HG03103 (cell line): ENCODE measurements around the gene CAB39L.
"Not testable (repeated sequence)": the region's sequence is repeated elsewhere in the genome, so short reads cannot be mapped to it uniquely, and the experiment has no call there.

Experiments
- ATAC-seq: cut with Tn5 transposase; IDR thresholded peaks from one replicate; pipeline ENCODE4 v1.9.1; 2021; ENCODE audit warnings: low read depth; ENCODE audit not compliant: unreplicated experiment

The CAB39L gene

DNA sequence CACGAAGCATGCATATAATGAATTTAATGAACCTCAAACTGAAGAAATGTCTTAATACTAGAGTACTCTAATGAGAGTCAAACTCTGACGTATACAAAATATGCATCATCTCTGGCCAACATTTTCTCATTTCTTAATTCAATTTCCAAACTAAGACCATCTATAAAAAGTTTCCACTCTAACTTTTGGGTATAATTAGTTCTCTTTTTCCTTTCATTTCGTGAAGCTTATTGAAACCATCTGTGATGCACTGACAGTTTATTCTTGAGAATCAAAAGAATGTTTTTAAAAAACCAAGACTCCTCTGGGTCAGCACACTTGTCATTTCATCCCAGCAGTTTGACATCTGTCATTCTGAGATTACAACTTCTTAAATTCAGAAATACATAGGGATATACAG, 90.0 kb downstream of the CAB39L start:
- no peak for ATAC-seq

DNA sequence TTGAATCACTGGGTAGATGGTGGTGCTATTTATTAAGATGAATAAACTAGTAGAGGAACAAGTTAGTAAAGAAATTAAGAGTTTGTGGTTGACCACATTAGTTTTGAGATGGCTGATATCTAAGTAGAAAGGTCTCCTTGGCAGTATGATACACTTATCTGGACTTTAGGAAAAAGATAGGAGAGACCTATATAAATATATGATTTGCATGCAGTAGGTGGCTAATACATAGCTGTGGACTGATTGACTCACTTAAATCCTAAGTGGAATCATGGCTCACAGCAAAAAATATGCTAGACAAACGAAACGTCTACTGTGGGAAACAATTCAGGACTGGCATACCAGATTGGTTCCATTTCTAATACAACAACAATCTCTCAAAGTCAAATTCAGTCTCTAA, 92.0 kb downstream of the CAB39L start:
- ATAC-seq: no peak

DNA sequence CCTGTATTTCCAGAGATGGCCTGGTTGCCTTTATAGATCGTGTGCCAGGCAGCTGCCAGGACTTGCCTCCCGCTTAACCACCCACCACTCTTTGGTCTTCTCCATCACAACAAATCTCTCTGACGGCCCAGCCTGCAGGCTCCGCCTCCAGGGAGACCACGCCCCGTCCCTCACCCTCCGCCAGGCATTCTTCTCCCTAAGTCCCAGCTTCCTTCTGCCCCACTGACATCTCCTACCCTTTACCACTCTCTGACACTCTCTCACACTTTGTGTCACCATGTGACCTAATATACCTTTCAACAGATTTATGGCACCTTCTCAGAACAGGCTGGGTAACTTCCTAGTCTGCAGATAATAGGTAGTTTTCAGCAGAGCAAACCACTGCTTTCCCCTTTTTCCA, 95.1 kb downstream of the CAB39L start:
- no peak for ATAC-seq

DNA sequence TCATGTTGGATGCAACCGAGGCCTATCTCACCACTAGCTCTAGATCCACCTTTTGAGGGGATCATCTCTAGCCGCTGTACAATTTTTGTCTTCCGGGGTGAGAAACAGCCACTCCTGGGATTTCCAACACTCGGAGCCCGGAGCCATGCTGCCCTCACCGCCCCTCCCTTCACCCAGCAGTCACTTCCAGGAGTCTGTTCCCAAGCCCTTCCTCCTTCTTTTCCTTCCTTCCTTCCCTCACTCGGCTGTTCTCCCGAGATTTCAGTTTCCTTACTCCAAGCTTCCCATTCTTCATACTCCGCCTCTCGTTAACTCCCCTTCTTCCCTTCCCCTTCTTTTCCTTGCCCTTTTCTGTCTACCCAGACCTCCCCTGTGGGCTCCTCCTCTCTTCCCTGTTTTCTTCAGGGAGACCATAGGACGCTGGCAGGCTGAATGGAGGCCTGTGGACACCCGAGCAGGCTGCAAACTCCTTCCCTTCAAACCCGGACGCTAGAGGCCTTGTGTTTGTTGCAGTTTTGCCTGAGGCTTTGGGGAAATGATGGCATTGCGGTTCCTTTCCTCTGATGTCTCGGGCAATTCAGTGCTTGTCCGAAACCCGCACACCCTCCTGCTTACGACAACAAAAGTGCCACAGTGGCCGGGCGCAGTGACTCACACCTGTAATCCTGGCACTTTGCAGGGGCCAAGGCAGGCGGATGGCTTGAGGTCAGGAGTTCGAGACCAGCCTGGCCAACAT, 96.0 kb downstream of the CAB39L start:
- ATAC-seq: no peak

DNA sequence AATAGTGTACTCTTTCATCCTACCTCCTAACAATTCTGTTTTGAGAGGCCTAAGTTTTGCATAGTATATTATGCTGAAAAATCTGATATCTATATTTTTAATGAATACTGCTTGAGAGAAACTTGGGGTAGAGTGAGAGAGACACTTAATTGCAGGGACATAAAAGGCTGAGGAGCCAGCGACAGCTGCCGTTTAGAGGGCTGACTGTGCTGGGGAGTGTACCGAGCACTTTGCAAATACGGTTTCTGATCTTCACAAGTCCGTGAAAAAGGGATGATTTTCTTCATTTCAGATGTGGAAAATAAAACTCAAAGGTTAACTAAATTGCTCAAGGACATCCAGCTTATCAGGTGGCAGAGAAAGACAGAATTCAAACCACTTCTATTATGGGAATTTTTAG, 97.4 kb downstream of the CAB39L start:
- ATAC-seq: no peak

DNA sequence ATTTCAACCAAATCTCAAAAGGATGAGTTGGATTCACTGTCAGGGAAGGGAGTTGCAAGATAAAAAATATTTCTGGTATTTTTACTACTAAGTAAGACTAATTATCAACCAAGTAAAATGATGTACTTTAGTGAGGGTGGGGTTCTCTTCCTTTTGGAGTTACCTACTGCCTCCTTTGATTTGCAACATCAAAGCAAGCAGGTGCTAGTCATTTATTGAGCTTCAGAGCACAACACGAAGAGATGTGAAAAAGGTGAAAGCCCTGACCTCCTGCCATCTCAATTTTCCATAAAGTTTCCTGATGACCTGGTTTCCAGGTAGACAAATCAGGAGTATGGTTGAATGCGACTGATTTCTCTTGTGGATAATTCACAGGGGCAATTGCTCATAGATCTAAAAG, 100.1 kb downstream of the CAB39L start:
- no peak for ATAC-seq

DNA sequence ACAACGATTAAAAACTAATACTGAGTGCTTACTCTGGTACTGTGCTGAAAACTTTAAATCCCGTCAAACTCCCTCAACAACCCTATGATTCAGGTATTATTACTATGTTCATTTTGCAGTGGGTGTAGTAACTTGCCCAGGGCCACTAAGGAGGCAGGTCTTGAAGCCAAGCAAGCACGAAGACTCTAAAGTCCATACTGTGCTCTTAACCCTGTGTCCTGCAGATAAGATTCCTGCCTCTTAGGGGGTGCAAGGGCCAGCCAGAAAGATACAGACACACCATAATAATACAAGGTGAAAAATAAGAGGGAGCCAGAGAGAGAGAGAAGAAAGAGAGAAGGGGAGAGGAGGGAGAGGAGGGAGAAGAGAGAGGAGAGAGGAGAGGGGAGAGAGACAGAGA, 100.6 kb downstream of the CAB39L start:
- ATAC-seq: no peak

DNA sequence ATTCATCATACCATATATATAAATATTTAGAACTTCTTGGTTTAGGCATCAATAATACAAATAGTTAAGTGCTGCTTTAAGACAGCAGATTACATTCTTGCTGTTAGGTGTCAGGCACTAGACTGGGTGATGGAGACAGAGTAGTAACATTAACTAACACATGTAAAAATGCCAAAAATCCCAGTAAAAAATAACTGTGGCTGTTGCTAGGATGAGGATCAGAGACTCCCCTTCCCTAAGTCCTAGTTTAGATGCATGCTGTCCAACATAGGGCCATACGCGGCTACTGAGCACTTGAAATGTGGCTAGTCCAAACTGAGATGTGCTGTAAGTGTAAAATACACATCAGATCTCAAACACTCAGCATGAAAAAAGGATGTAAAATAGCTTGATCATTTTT, 101.4 kb downstream of the CAB39L start:
- ATAC-seq: no peak

DNA sequence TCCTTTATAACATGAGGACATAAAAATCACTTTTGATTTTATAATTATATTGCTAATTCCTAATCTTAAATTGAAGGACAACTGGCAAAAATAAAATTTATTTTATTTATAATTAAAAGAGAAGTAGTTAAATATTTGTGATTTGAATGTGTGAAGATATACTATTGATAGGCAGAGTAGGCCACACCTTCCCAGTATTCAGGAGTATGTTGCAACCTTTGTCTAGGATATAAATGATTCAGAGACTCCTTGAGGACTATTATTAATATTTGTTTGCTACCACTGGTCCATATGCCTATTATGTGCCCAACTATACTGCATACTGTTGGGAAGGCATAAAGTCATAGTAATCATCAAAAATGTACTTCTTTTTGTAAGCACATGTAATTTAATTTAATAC, 101.9 kb downstream of the CAB39L start:
- no peak for ATAC-seq

DNA sequence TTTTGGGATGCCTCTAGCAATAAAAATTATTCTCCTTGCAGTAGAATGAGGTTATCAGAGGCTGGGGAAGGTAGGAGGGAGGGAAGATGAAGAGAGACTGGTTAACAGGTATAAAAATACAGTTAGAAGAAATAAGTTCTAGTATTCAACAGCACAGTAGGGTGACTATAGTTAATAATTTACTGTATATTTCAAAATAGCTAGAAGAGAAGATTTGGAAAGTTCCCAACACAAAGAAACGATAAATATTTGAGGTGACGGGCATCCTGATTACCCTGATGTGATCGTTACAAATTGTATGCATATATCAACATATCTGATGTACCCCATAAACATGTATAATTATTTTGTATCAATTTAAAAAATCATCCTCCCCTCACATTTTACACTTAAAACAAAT, 102.3 kb downstream of the CAB39L start:
- no peak for ATAC-seq

DNA sequence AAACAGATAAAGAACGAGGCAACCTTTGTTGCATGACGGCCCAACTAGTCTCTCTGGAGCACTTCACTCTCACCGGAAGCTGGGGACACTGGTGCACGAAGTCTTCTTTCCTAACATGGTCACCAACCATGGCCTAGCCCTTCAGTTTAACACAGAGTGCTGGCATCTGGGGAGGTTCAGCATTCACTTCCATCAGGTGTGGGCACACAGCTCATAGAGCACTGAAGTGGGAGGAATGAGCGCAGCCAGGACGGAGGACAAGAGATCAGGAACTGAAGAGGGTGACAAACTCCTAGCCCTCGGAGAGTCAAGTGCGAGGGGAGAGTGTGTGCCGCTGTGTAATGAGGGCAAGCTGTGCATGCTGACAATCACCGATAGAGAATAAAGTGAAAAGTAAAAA, 103.7 kb downstream of the CAB39L start:
- no peak for ATAC-seq

DNA sequence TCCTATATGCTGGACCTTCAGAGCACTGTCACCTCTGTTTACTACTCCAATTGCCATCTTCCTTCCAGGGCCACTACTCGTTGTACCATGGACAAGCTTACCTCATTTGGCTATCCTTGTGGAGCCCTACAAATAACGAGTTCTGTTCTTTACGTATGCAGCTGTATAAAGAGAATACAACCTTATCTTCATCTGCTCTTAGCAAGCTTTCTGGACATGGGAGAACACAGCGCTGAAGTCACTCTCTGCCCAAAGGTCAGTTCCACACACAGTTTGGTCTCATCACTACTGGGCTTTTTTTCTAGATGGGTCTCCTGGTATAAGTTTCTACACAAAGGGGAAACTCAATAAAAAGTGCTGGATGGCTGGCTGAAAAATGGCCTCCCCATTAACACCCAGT, 107.2 kb downstream of the CAB39L start:
- no peak for ATAC-seq

DNA sequence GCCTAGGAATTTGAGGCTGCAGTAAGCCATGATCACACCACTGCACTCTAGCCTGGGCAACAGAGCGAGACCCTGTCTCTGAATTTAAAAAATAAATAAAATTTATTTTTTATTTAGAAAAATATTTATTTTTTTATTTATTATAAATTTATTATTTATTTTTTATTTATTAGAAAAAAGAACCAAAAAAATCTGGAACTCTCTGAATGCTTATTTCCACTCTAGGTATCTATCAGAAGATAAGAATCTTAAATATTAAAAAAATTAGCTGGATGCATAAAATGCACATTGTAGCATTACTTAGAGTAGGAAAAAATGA, 113.4 kb downstream of the CAB39L start:
- ATAC-seq: no peak

DNA sequence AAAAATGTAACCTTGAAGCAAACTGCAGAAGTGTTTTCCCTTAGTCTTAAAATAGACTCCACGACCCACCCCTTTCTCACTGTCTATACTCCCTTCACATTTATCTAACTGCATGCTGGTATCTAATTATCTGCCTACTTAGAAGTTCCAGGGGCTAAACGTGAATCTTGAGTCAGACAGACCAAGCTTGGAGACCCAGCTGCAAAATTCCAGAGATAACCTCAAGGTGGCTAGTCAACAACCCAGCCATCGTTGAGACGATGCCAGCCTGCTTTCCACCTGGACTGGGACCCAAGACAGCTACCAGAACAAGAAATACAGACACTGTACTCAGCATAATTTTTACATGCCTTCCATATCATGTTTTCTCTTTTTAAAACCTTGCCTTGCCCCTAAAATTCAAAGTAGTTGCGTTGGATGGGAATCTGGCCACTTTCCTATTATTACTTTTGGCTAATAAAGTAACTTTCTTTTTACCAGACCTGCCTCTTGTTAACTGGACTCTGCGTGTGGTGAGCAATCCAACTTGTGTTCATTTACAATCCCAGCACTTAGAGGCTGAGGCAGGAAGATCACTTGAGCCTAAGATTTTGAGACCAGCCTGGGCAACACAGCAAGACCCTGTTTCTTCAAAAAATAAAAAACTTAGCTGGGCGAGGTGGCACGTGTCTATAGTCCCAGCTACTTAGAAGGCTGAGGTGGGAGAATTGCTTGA, 113.9 kb downstream of the CAB39L start:
- no peak for ATAC-seq

DNA sequence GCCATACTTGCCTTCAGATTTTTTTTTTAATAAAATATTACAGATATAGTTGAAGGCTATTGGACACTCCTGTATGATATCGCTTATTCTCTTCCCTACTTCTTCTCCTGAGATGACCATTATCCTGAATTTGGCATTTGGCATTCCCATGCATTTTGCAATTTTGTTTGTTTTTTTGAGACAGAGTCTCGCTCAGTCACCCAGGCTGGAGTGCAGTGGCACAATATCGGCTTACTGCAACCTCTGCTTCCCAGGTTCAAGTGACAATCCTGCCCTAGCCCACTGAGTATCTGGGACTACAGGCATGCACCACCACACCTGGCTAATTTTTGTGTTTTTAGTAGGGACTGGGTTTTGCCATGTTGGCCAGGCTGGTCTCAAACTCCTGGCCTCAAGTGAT, 116.7 kb downstream of the CAB39L start:
- ATAC-seq: not testable (repeated sequence)

DNA sequence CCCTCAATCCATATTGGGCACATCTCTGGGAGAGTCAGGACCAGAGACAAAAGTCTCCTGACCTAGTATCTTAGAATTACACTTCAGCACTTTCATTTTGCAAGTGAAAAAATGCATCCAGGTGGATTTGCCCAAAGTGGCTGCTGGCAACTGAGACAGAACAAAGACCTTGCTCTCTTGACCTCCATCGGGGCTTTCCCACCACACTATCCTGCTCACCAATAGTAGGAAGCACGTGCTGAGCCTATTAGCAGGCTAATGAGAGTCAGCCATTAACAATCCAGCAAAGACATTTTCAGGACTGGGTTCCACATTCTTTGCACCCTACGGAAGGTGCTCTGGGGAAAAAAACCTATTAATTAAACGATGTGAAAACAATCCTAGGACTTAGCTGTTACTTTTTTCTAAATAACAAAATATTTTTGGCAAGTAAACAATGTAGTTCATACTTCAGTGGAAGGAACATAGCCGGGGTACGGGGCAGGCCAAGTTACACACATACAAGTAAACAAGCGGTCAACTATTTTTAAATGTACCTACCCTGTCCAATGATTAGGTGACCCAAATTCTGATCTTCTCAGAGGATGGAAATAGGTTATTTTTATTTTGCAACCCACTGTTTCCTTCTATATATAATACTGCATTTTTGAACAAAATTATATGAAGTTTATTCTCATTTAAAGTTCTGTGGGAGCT, 117.5 kb downstream of the CAB39L start:
- no peak for ATAC-seq

DNA sequence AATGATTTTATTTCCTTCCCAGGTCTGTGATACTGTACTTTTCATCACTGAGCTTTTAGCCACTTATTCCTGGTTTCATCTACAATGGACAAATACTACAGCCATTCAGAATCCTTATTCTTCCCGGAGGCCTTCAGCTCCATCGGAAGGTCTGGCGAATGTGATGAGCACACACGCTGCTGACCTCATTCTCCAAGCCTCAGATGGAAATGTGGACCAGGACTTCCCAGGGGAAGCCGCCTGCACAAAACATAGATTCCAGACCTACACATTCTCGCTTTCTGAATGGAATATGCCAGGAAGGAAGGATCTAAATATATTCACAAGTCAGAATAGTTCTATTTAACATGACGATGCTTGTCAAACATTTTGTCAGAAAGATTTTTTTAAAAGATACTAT, 120.5 kb downstream of the CAB39L start:
- no peak for ATAC-seq

DNA sequence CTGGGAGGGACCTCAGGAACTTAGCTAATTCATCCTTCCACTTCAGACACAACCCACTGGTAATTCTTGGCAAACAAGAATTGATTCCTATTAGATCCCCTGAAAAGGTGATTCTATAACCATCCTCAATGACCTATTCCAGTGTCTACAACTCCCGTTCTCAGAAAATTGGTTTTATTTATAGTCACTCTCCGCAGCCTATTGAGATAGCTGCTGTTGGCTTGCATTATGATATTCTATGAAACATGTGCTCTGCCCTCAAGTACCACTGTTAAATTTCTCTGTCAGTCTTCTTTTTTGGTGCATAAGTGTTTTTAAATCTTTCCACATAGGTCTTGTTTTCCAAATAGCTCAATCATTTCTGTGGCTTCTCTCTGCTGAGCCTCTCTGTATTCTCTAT, 121.2 kb downstream of the CAB39L start:
- no peak for ATAC-seq

DNA sequence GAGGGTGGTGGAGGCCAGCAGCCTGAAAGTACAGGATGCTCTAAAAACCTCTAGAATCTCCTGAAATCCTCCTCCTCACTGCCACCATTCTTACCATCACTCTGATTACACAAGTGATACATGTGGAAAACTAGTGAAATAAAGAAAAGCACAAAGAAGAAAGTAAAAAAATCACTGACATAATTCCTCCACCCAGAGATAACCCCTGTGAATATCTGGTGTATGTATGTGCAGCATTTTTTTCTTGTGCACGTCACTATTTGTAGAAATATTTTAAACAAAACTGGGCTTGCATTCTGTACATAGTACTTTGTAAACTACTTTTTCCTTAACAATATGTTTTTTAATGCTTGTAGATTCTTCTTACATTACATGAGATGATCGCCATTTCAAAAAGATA, 122.9 kb downstream of the CAB39L start:
- no peak for ATAC-seq

DNA sequence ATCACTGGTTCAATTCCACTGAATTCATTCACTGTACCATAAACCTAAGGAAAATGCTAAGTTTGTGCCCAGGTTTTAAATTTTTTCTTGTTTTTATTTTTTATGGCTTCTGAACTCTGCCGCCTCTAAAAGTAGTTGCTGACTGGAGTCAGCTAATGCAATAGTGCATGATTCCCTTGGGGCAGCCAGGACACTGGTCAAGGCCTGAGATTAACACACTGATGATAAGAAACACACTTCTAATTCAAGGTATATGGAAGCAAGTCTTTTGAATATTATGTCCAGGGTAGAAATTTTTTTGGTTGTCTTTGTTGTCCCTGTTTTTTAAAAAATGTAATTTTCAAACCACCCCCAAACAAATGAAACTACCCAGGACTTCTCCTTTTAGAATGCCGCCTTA, 123.9 kb downstream of the CAB39L start:
- ATAC-seq: no peak

DNA sequence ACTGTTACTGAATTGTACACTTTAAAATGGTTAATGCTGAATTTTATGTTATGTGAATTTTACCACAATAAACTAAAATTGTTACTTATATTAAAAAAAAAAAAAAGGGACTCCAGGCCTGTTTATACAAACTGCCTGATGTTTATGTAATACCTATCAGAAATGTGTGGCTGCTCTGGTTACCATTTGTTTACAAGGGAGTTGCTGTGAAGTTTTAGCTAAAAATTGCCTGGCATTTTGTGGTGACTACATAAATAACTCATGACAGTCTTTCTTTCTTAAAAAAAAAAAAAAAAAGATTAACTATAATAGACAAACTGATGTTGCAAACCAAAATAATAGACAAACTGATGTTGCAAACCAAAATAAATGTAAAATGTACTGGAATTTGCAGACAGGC, 124.3 kb downstream of the CAB39L start:
- no peak for ATAC-seq
